Lung microvascular endothelial cell (primary cell): ENCODE measurements around the gene MYO1H. TPM values are rescaled to one million over a fixed set of nuclear protein-coding genes. Genes with fewer than 3 reads are reported as not detected.

Experiments used
- DNase-seq, 2 donors: peaks; one replicate each; pipeline versions ENCODE4 v3.0.0 to v3.0.0-alpha.2; 2010; ENCODE audit warnings: low read depth in 2 of 2
- total RNA-seq: library from RNA; depleted of rRNA; stranded (reverse); fragments of >200 nt; gene quantifications from 2 replicates; pipeline ENCODE4 v1.2.1, GENCODE V29; 2014

The MYO1H gene
- total RNA-seq, 1 donor from 2014 or later, result not detected

GRCh38 chr12:109448707-109449390 is 101.1 kb downstream of the MYO1H start:
- no peak for DNase-seq

- no peak for DNase-seq
These were observed 102.3 kb downstream of the MYO1H start for GRCh38 chr12:109449845-109450532.

GRCh38 chr12:109450980-109451379 is 103.3 kb downstream of the MYO1H start:
- peak in 1 of 2 donors; percentile 16 for DNase-seq

- peak in 1 of 2 donors; percentile 18 for DNase-seq
These were observed 103.7 kb downstream of the MYO1H start for GRCh38 chr12:109451400-109451799.

GRCh38 chr12:109452489-109452888 is 104.8 kb downstream of the MYO1H start:
- no peak for DNase-seq

GRCh38 chr12:109455706-109456105 is 108.0 kb downstream of the MYO1H start:
- no peak for DNase-seq

GRCh38 chr12:109458086-109458485 is 110.4 kb downstream of the MYO1H start:
- DNase-seq, result peak; percentile 77 to 79

- DNase-seq, result peak; percentile 48 to 66
These were observed 111.1 kb downstream of the MYO1H start for GRCh38 chr12:109458771-109459208.

- DNase-seq, result peak in 1 of 2 donors; percentile 16
These were observed 111.5 kb downstream of the MYO1H start for GRCh38 chr12:109459247-109459646.

- DNase-seq, result no peak
These were observed 112.8 kb downstream of the MYO1H start for GRCh38 chr12:109460538-109460937.

GRCh38 chr12:109461049-109461845 is 113.5 kb downstream of the MYO1H start:
- peak; percentile 10 to 87 for DNase-seq

- peak; percentile 69 to 79 for DNase-seq
These were observed 114.4 kb downstream of the MYO1H start for GRCh38 chr12:109461846-109462756.

GRCh38 chr12:109462868-109463692 is 115.4 kb downstream of the MYO1H start:
- DNase-seq, result peak; percentile 57 to 98

GRCh38 chr12:109463756-109464155 is 116.1 kb downstream of the MYO1H start:
- peak; percentile 13 to 19 for DNase-seq

GRCh38 chr12:109464642-109465351 is 117.1 kb downstream of the MYO1H start:
- peak in 1 of 2 donors; percentile 36 for DNase-seq

- no peak for DNase-seq
These were observed 118.6 kb downstream of the MYO1H start for GRCh38 chr12:109466305-109466704.

- no peak for DNase-seq
These were observed 119.1 kb downstream of the MYO1H start for GRCh38 chr12:109466821-109467220.

GRCh38 chr12:109467978-109468676 is 120.4 kb downstream of the MYO1H start:
- DNase-seq, result peak in 1 of 2 donors; percentile 36

GRCh38 chr12:109469517-109469916 is 121.8 kb downstream of the MYO1H start:
- peak in 1 of 2 donors; percentile 50 for DNase-seq
